OCI-LY7 (cell line): ENCODE data around the gene REEP3. TPM values are rescaled to one million over a fixed set of nuclear protein-coding genes. Genes with fewer than 3 reads are reported as not detected.

Experiments
- BruUV-seq: library from RNA; stranded (reverse); fragments of 400-500 nt; replicated peaks from 2 replicates; lab custom pipeline; 2021; lab: Mats Ljungman, UMichigan
- CTCF ChIA-PET: fragments of 300-600 bp; sonication (Branson Sonifier 250); formaldehyde crosslinking; loops from one replicate; lab custom pipeline; 2022; ENCODE audit warnings: antibody characterized with exemption; ENCODE audit not compliant: unreplicated experiment; lab: Charles Lee
- POLR2A ChIA-PET: fragments of 300-600 bp; sonication (Branson Sonifier 250); formaldehyde crosslinking; loops from one replicate; lab custom pipeline; 2022; ENCODE audit warnings: antibody characterized with exemption; lab: Charles Lee
- DNase-seq: peaks from one replicate; pipeline ENCODE4 v3.0.0-alpha.2; 2015; ENCODE audit warnings: low spot score
- H2AFZ ChIP-seq: fragments of 200-600 bp; sonication (generic), shearing (Covaris generic); 2 replicates; pipeline ENCODE4 v1.6.1; 2014; ENCODE audit warnings: mild to moderate bottlenecking, antibody characterized with exemption, low read length, moderate library complexity
- H3K27ac ChIP-seq: fragments of 200-600 bp; sonication (generic); 2 replicates; pipeline ENCODE4 v1.5.1; 2014; ENCODE audit warnings: mixed run types, low read depth, mild to moderate bottlenecking, moderate library complexity, low read length, inconsistent platforms; ENCODE audit not compliant: poor library complexity, severe bottlenecking
- H3K36me3 ChIP-seq: fragments of 200-600 bp; sonication (generic); 2 replicates; pipeline ENCODE4 v1.6.1; 2014; ENCODE audit warnings: mild to moderate bottlenecking, antibody characterized with exemption, low read length, moderate library complexity, mixed read lengths; ENCODE audit not compliant: insufficient read depth
- H3K4me1 ChIP-seq: fragments of 200-600 bp; sonication (generic); 2 replicates; pipeline ENCODE4 v1.5.1; 2014; ENCODE audit warnings: mild to moderate bottlenecking, low read length; ENCODE audit not compliant: insufficient read depth, poor library complexity, severe bottlenecking
- H3K4me2 ChIP-seq: fragments of 200-600 bp; sonication (generic); 2 replicates; pipeline ENCODE4 v1.6.1; 2014; ENCODE audit warnings: mild to moderate bottlenecking, low read length
- H3K4me3 ChIP-seq: fragments of 200-600 bp; sonication (generic); 2 replicates; pipeline ENCODE4 v1.5.1; 2014; ENCODE audit warnings: mild to moderate bottlenecking, low read depth, low read length; ENCODE audit not compliant: poor library complexity, severe bottlenecking
- H3K79me2 ChIP-seq: fragments of 200-600 bp; sonication (generic); 2 replicates; pipeline ENCODE4 v1.6.1; 2016; ENCODE audit warnings: low read depth, mild to moderate bottlenecking, low read length, moderate library complexity, mixed read lengths; ENCODE audit not compliant: insufficient read depth
- H3K9me2 ChIP-seq: fragments of 200-600 bp; sonication (generic); 2 replicates; pipeline ENCODE4 v1.6.1; 2016; ENCODE audit warnings: mild to moderate bottlenecking, low read length, mixed read lengths; ENCODE audit not compliant: insufficient read depth
- H3K9me3 ChIP-seq: fragments of 200-600 bp; sonication (generic); 2 replicates; pipeline ENCODE4 v1.6.1; 2014; ENCODE audit warnings: mild to moderate bottlenecking, mixed run types, low read length, mixed read lengths
- H4K20me1 ChIP-seq: fragments of 200-600 bp; sonication (generic); 2 replicates; pipeline ENCODE4 v1.6.1; 2014; ENCODE audit warnings: mild to moderate bottlenecking, antibody characterized with exemption, low read length, moderate library complexity, mixed read lengths; ENCODE audit not compliant: insufficient read depth
- EZH2phosphoT487 ChIP-seq: fragments of 200-600 bp; sonication (generic); IDR thresholded peaks from 2 replicates; pipeline ENCODE4 v1.6.1; 2018; ENCODE audit warnings: low read depth, borderline replicate concordance, mild to moderate bottlenecking, mixed run types, antibody characterized with exemption, low read length, moderate library complexity, mixed read lengths
- intact Hi-C: fragments of 100-400 bp; cut with micrococcal nuclease; formaldehyde crosslinking; loops from one replicate; pipeline ENCODE4 v1.10.0; 2022; ENCODE audit not compliant: unreplicated experiment
- total RNA-seq, 2 experiments: library from RNA; depleted of rRNA in 1 of 2; stranded (reverse); fragments of >200 nt in 1 of 2; shearing (Covaris generic) in 1 of 2; gene quantifications; 2 replicates each; pipeline ENCODE4 v1.2.3, GENCODE V29; 2014 to 2022
- TF ChIP-seq, protein P1 (sequence below): fragments of 200-600 bp; sonication (generic); conservative IDR thresholded peaks from 2 replicates; pipeline ENCODE4 v1.5.1; 2014; ENCODE audit warnings: mild to moderate bottlenecking, antibody characterized with exemption, low read length, moderate library complexity, mixed read lengths

Gene REEP3
- total RNA-seq, 2 experiments from 2014 or later, result 3.6 to 11.0 TPM

DNA sequence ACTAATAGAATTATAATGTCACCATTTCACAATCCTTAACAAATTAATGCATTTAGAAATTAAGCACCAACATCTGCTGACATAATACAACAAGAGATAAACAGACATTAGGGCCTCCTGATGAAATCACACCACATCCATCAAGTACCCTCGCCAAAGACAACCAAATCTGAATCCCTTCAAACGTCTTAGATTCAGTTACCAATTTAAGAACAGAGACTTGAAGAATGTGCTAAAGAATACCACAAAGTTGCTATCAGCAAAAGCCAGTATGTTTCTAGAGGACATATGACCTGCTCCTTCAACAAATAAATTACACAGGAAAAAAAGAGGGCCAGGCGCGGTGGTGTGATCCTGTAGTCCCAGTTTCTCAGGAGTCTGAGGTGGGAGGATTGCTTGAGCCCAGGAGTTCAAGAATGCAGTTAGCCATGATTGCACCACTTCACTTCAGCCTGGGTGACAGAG lies 144.5 kb downstream of the REEP3 start:
- no peak for DNase-seq
- no peaks in the 10 kb centered on the region for H3K9me3 ChIP-seq
- no peak overlapping the region for H3K27ac ChIP-seq
- ChIA-PET CTCF (no interaction called here), POLR2A (no interaction called here)
- no peaks in the 10 kb centered on the region for H3K9me2 ChIP-seq
- no peak for TF ChIP-seq EZH2phosphoT487
- TF ChIP-seq, protein P1, sequence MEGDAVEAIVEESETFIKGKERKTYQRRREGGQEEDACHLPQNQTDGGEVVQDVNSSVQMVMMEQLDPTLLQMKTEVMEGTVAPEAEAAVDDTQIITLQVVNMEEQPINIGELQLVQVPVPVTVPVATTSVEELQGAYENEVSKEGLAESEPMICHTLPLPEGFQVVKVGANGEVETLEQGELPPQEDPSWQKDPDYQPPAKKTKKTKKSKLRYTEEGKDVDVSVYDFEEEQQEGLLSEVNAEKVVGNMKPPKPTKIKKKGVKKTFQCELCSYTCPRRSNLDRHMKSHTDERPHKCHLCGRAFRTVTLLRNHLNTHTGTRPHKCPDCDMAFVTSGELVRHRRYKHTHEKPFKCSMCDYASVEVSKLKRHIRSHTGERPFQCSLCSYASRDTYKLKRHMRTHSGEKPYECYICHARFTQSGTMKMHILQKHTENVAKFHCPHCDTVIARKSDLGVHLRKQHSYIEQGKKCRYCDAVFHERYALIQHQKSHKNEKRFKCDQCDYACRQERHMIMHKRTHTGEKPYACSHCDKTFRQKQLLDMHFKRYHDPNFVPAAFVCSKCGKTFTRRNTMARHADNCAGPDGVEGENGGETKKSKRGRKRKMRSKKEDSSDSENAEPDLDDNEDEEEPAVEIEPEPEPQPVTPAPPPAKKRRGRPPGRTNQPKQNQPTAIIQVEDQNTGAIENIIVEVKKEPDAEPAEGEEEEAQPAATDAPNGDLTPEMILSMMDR, result no peak
- no peaks in the 10 kb centered on the region for H4K20me1 ChIP-seq
- no peaks in the 10 kb centered on the region for H3K4me1 ChIP-seq
- intact Hi-C loops, result no loop called here
- H3K4me3 ChIP-seq, result no peak overlapping the region
- H2AFZ ChIP-seq, result no peak overlapping the region
- H3K79me2 ChIP-seq, result no peaks in the 10 kb centered on the region
- no TSS peak for BruUV-seq
- H3K4me2 ChIP-seq, result no peak overlapping the region
- H3K36me3 ChIP-seq, result no peaks in the 10 kb centered on the region

DNA sequence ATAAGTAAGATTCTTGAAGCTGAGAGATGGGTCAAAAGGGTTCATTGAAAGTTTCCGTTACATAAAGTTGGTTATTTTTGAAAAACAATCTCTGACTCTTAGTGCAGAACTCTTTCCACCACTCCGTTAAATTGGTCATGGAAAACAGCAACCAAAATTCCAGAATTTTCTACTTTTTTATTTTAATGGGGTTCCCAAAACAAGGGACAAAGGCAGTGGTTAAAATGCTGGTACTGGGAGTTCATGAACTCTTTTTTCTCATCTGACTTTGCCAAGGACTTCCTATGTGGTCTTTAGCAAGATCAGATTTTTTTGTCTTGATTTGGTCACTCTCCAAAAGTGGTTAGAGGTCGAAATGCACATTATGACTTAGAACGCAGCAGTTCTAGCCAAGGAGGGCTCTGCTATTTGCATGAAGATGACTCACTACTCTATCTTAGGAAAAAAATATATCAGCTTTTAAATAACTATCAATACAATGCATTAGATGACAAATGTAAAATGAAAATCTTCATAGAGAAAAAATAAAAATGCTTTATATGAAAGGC lies 145.7 kb downstream of the REEP3 start:
- BruUV-seq, result no TSS peak
- TF ChIP-seq EZH2phosphoT487, result no peak
- TF ChIP-seq, protein P1, result no peak
- Histone ChIP-seq H3K9me3 (no peaks in the 10 kb centered on the region), H3K36me3 (no peaks in the 10 kb centered on the region), H3K4me3 (no peak overlapping the region), H2AFZ (no peak overlapping the region), H3K79me2 (no peaks in the 10 kb centered on the region), H3K4me2 (no peak overlapping the region), H3K9me2 (no peaks in the 10 kb centered on the region), H3K27ac (no peak overlapping the region), H3K4me1 (no peaks in the 10 kb centered on the region), H4K20me1 (no peaks in the 10 kb centered on the region)
- POLR2A ChIA-PET, result no interaction called here
- intact Hi-C loops, result no loop called here
- DNase-seq, result no peak
- CTCF ChIA-PET, result no interaction called here

DNA sequence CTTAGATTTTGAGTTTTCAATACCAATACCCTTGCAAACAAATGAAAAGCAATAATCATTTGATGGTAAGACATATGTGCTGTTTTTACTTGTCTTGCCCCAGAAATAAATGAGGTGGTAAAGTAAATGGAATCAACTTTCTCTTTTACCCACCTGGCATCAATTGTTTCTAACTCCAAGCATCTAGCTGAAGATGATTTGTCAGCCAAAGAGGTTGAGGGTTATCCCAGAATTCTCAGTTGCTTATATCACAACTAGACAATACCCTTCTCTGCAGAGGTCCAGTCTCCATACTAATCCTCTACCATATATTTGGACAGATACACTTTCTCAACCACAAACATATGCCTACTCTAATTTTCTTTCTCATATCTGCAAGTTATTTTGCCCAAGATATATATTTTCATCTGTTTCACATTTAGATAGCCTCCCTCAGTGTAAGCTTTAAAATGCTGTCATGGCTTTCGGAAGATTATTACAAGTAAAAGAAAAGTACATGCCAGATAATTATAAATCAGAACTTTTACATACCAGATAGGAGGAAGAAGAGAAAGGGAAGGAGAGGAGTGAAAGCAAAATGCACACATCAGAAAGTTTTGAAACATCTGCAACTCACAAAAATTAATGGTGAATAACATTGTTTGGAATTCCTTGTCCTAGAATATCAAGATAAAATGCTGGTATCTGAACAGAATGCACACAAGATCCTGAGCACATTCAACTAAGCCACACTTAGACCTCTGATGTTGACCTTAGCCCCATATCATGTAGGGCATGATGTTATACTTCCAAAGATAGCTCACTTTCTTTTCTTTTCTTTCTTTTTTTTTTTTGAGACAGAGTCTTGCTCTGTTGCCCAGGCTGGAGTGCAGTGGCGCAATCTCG lies 146.6 kb downstream of the REEP3 start:
- Histone ChIP-seq H4K20me1 (no peaks in the 10 kb centered on the region), H3K9me2 (no peaks in the 10 kb centered on the region), H3K36me3 (no peaks in the 10 kb centered on the region), H3K4me2 (no peak overlapping the region), H3K9me3 (no peaks in the 10 kb centered on the region), H3K79me2 (no peaks in the 10 kb centered on the region), H3K27ac (no peak overlapping the region), H3K4me1 (no peaks in the 10 kb centered on the region), H2AFZ (no peak overlapping the region), H3K4me3 (no peak overlapping the region)
- TF ChIP-seq EZH2phosphoT487, result no peak
- TF ChIP-seq, protein P1, result no peak
- CTCF ChIA-PET, result no interaction called here
- no peak for DNase-seq
- intact Hi-C loops, result no loop called here
- POLR2A ChIA-PET, result interaction anchor here (0.6 to 0.8 kb wide), 3 partner anchors 15 to 305 kb away, joined by 3 read pairs; no protein-coding TSS in a partner anchor
- no TSS peak for BruUV-seq
